H9 (cell line): ENCODE measurements around the gene PDE4B. TPM values are rescaled to one million over a fixed set of nuclear protein-coding genes. Genes with fewer than 3 reads are reported as not detected.

ENCODE experiments used
- DNase-seq: peaks from one replicate; pipeline ENCODE4 v3.0.0-alpha.2; 2017
- H2AFZ ChIP-seq: one replicate; pipeline ENCODE4 v1.6.1; 2013; ENCODE audit warnings: mild to moderate bottlenecking, low read length, control low read depth, moderate library complexity
- H2AK5ac ChIP-seq: 2 replicates; pipeline ENCODE4 v1.6.1; 2013; ENCODE audit warnings: low read length, control low read depth, mixed read lengths; ENCODE audit not compliant: insufficient read length
- H2BK120ac ChIP-seq: one replicate; pipeline ENCODE4 v1.6.1; 2013; ENCODE audit warnings: low read depth, mild to moderate bottlenecking, low read length, control low read depth, inconsistent platforms; ENCODE audit not compliant: poor library complexity, severe bottlenecking
- H2BK12ac ChIP-seq: 2 replicates; pipeline ENCODE4 v1.6.1; 2013; ENCODE audit warnings: low read length, control low read depth, mixed read lengths, low read depth; ENCODE audit not compliant: insufficient read length
- H2BK15ac ChIP-seq: 2 replicates; pipeline ENCODE4 v1.6.1; 2013; ENCODE audit warnings: low read depth, low read length, control low read depth
- H2BK20ac ChIP-seq: one replicate; pipeline ENCODE4 v1.6.1; 2013; ENCODE audit warnings: low read depth, mild to moderate bottlenecking, low read length, control low read depth, inconsistent platforms; ENCODE audit not compliant: poor library complexity, severe bottlenecking
- H2BK5ac ChIP-seq: 2 replicates; pipeline ENCODE4 v1.6.1; 2013; ENCODE audit warnings: low read length, control low read depth, mixed read lengths; ENCODE audit not compliant: insufficient read length
- H3K14ac ChIP-seq: 2 replicates; pipeline ENCODE4 v1.6.1; 2013; ENCODE audit warnings: low read length, control low read depth; ENCODE audit not compliant: insufficient read depth
- H3K18ac ChIP-seq: 2 replicates; pipeline ENCODE4 v1.6.1; 2013; ENCODE audit warnings: low read depth, mild to moderate bottlenecking, mixed read lengths, low read length, control low read depth; ENCODE audit not compliant: insufficient read length
- H3K23ac ChIP-seq: 2 replicates; pipeline ENCODE4 v1.6.1; 2013; ENCODE audit warnings: low read length, control low read depth, mixed read lengths, low read depth; ENCODE audit not compliant: insufficient read length
- H3K23me2 ChIP-seq: 2 replicates; pipeline ENCODE4 v1.6.1; 2013; ENCODE audit warnings: low read depth, mild to moderate bottlenecking, mixed read lengths, low read length, control low read depth; ENCODE audit not compliant: insufficient read length, poor library complexity, severe bottlenecking
- H3K27ac ChIP-seq: 2 replicates; pipeline ENCODE4 v1.5.1; 2013; ENCODE audit warnings: low read length, control low read depth, mixed read lengths, low read depth; ENCODE audit not compliant: insufficient read length
- H3K27me3 ChIP-seq: 2 replicates; pipeline ENCODE4 v1.6.1; 2013; ENCODE audit warnings: low read length, control low read depth, inconsistent platforms; ENCODE audit not compliant: insufficient read depth
- H3K4ac ChIP-seq: 2 replicates; pipeline ENCODE4 v1.6.1; 2013; ENCODE audit warnings: low read depth, mild to moderate bottlenecking, control low read depth, inconsistent platforms, low read length, moderate library complexity
- H3K4me1 ChIP-seq: 2 replicates; pipeline ENCODE4 v1.6.1; 2013; ENCODE audit warnings: low read length, control low read depth, inconsistent platforms; ENCODE audit not compliant: insufficient read depth
- H3K4me2 ChIP-seq: 2 replicates; pipeline ENCODE4 v1.6.1; 2013; ENCODE audit warnings: low read length, control low read depth, mixed read lengths; ENCODE audit not compliant: insufficient read length, insufficient read depth
- H3K56ac ChIP-seq: 2 replicates; pipeline ENCODE4 v1.6.1; 2013; ENCODE audit warnings: low read depth, mild to moderate bottlenecking, mixed read lengths, low read length, control low read depth; ENCODE audit not compliant: insufficient read length
- H3K79me1 ChIP-seq: 2 replicates; pipeline ENCODE4 v1.6.1; 2013; ENCODE audit warnings: low read depth, mild to moderate bottlenecking, moderate library complexity, low read length, control low read depth, inconsistent platforms; ENCODE audit not compliant: insufficient read depth, poor library complexity, severe bottlenecking
- H3K79me2 ChIP-seq: 2 replicates; pipeline ENCODE4 v1.6.1; 2013; ENCODE audit warnings: low read length, control low read depth, inconsistent platforms; ENCODE audit not compliant: insufficient read depth
- H3K9ac ChIP-seq: 2 replicates; pipeline ENCODE4 v1.6.1; 2013; ENCODE audit warnings: low read length, control low read depth, mixed read lengths; ENCODE audit not compliant: insufficient read length; ENCODE audit errors: extremely low read depth
- H3K9me3 ChIP-seq: one replicate; pipeline ENCODE4 v1.6.1; 2013; ENCODE audit warnings: low read depth, low read length, inconsistent platforms; ENCODE audit not compliant: control insufficient read depth
- H3T11ph ChIP-seq: one replicate; pipeline ENCODE4 v1.6.1; 2013; ENCODE audit warnings: mild to moderate bottlenecking, low read length, control low read depth, inconsistent platforms
- H4K20me1 ChIP-seq: one replicate; pipeline ENCODE4 v1.6.1; 2013; ENCODE audit not compliant: control insufficient read depth, insufficient read length, insufficient read depth
- H4K5ac ChIP-seq: 2 replicates; pipeline ENCODE4 v1.6.1; 2013; ENCODE audit warnings: low read depth, mild to moderate bottlenecking, mixed read lengths, low read length, control low read depth; ENCODE audit not compliant: insufficient read length
- H4K8ac ChIP-seq: replicated peaks from 2 replicates; pipeline ENCODE4 v1.6.1; 2013; ENCODE audit warnings: low read length, control low read depth, mixed read lengths, low read depth; ENCODE audit not compliant: insufficient read length
- H4K91ac ChIP-seq: 2 replicates; pipeline ENCODE4 v1.6.1; 2013; ENCODE audit warnings: low read depth, mild to moderate bottlenecking, moderate library complexity, mixed read lengths, low read length, control low read depth; ENCODE audit not compliant: insufficient read length
- H3K27ac Mint-ChIP-seq, 3 experiments: 2 replicates in 2 of 3; 3 replicates in 1 of 3; pipeline ENCODE4 v1.8.0; 2020 to 2021; ENCODE audit warnings: mixed read lengths in 3 of 3, mild to moderate bottlenecking in 1 of 3, moderate library complexity in 1 of 3
- H3K27me3 Mint-ChIP-seq: 2 replicates; pipeline ENCODE4 v1.8.0; 2021; ENCODE audit warnings: low read depth, mild to moderate bottlenecking, moderate library complexity, mixed read lengths
- H3K36me3 Mint-ChIP-seq, 3 experiments: 2 replicates in 2 of 3; 3 replicates in 1 of 3; pipeline ENCODE4 v1.8.0; 2020 to 2021; ENCODE audit warnings: low read depth in 3 of 3, mixed read lengths in 3 of 3; ENCODE audit not compliant: insufficient read depth in 1 of 3
- H3K4me1 Mint-ChIP-seq, 2 experiments: 2 replicates each; pipeline ENCODE4 v1.8.0; 2020; ENCODE audit warnings: mixed read lengths in 2 of 2
- H3K4me3 Mint-ChIP-seq, 2 experiments: 2 replicates in 1 of 2; 3 replicates in 1 of 2; pipeline ENCODE4 v1.8.0; 2020 to 2021; ENCODE audit warnings: mild to moderate bottlenecking in 2 of 2, mixed read lengths in 2 of 2, moderate library complexity in 1 of 2
- H3K9me3 Mint-ChIP-seq, 2 experiments: 2 replicates in 1 of 2; 3 replicates in 1 of 2; pipeline ENCODE4 v1.8.0; 2020; ENCODE audit warnings: mild to moderate bottlenecking in 2 of 2, mixed read lengths in 2 of 2, moderate library complexity in 1 of 2
- CTCF ChIP-seq: fragments of 200-600 bp; sonication (generic); conservative IDR thresholded peaks from 3 replicates; pipeline ENCODE4 v1.8.0; 2021; ENCODE audit warnings: antibody characterized with exemption, mild to moderate bottlenecking
- WGBS: extraction: QIAGEN DNeasy Blood & Tissue Kit; methylation state at CpG from one replicate; pipeline ENCODE4 v1.1.7; 2013; ENCODE audit warnings: missing lambda C conversion rate, low lambda C conversion rate, mixed read lengths; ENCODE audit not compliant: insufficient read length; ENCODE audit errors: extremely low coverage; 5-methylcytosine and 5-hydroxymethylcytosine counted together
- total RNA-seq: library from RNA; stranded (reverse); gene quantifications from 2 replicates; pipeline ENCODE4 v1.2.1, GENCODE V29; 2021

The PDE4B gene
- total RNA-seq, 1 experiment from 2014 or later: 19.8 TPM

GRCh38 chr1:65751961-65752360 lies 40.7 kb upstream of the PDE4B start:
- Histone ChIP-seq H3K4me1 (no peaks in the 10 kb centered on the region), H2BK120ac (no peak overlapping the region), H2BK12ac (no peak overlapping the region), H3K9me3 (no peaks in the 10 kb centered on the region), H3K4ac (no peak overlapping the region), H3K4me2 (no peak overlapping the region), H3K23ac (no peak overlapping the region), H3K79me1 (no peaks in the 10 kb centered on the region), H2BK20ac (no peak overlapping the region), H3K9ac (no peak overlapping the region), H2BK15ac (no peak overlapping the region), H2AFZ (no peak overlapping the region), H3T11ph (no peak overlapping the region), H4K91ac (no peak overlapping the region), H2AK5ac (no peak overlapping the region), H3K27ac (no peak overlapping the region), H3K79me2 (no peaks in the 10 kb centered on the region), H3K56ac (no peak overlapping the region), H4K20me1 (no peaks in the 10 kb centered on the region), H2BK5ac (no peak overlapping the region), H3K27me3 (no peaks in the 10 kb centered on the region), H3K14ac (no peak overlapping the region), H3K18ac (no peak overlapping the region), H3K23me2 (no peaks in the 10 kb centered on the region), H4K5ac (no peak overlapping the region), H4K8ac (no peak overlapping the region)
- peaks cover 3% of the 10 kb centered on the region; the same call in 1 of the 2 replicates for H3K27me3 Mint-ChIP-seq
- H3K4me1 Mint-ChIP-seq: no peaks in the 10 kb centered on the region
- no CpG with 5 or more reads among the region's 3 CpGs for WGBS
- no peaks in the 10 kb centered on the region for H3K9me3 Mint-ChIP-seq
- no peak overlapping the region for H3K4me3 Mint-ChIP-seq
- no peak overlapping the region for H3K27ac Mint-ChIP-seq
- no peak for TF ChIP-seq CTCF
- no peaks in the 10 kb centered on the region for H3K36me3 Mint-ChIP-seq
- DNase-seq: no peak
